ENCODE results near the gene IFT80.

DNA sequence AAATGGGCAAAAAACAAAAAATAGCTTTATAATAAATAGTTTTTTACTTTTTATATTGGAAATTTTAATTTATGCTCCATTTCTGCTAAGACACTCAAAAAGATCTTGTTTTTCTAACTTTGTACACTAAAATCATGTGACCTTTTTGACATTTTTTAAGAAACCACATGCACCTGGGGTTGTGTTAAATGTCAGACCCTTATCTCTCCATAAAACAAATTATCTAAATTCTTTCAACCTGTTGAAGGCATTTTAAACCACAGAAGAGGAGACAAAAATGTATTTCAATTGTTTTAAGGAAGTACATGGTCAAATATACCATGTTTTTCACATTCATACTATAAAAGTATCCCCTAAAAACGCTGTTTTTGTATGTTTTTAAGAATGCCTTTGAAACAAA is 29.2 kb downstream of the IFT80 start:
- TF ChIP-seq, protein P1, sequence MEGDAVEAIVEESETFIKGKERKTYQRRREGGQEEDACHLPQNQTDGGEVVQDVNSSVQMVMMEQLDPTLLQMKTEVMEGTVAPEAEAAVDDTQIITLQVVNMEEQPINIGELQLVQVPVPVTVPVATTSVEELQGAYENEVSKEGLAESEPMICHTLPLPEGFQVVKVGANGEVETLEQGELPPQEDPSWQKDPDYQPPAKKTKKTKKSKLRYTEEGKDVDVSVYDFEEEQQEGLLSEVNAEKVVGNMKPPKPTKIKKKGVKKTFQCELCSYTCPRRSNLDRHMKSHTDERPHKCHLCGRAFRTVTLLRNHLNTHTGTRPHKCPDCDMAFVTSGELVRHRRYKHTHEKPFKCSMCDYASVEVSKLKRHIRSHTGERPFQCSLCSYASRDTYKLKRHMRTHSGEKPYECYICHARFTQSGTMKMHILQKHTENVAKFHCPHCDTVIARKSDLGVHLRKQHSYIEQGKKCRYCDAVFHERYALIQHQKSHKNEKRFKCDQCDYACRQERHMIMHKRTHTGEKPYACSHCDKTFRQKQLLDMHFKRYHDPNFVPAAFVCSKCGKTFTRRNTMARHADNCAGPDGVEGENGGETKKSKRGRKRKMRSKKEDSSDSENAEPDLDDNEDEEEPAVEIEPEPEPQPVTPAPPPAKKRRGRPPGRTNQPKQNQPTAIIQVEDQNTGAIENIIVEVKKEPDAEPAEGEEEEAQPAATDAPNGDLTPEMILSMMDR (IDR thresholded peaks at IDR 0.05) = no peak
- no peak for TF ChIP-seq EP300 (IDR thresholded peaks at IDR 0.05)
- no peak for TF ChIP-seq POLR2A (IDR thresholded peaks at IDR 0.05)
